Nephron (organoid): ENCODE results near the gene MARCHF4.

Source experiments
- H3K27ac Mint-ChIP-seq, 3 experiments: 2 replicates each; pipeline ENCODE4 v1.8.0; 2020; ENCODE audit warnings: mixed read lengths in 3 of 3, mild to moderate bottlenecking in 2 of 3, moderate library complexity in 1 of 3
- H3K27me3 Mint-ChIP-seq: 2 replicates; pipeline ENCODE4 v1.8.0; 2021; ENCODE audit warnings: low read depth, mild to moderate bottlenecking, moderate library complexity, mixed read lengths
- H3K36me3 Mint-ChIP-seq: 2 replicates; pipeline ENCODE4 v1.8.0; 2020; ENCODE audit warnings: low read depth, mixed read lengths
- H3K4me1 Mint-ChIP-seq: 2 replicates; pipeline ENCODE4 v1.8.0; 2020; ENCODE audit warnings: mixed read lengths
- H3K4me3 Mint-ChIP-seq, 3 experiments: 2 replicates each; pipeline ENCODE4 v1.8.0; 2020; ENCODE audit warnings: mild to moderate bottlenecking in 3 of 3, mixed read lengths in 3 of 3, moderate library complexity in 2 of 3
- H3K9me3 Mint-ChIP-seq: 2 replicates; pipeline ENCODE4 v1.8.0; 2020; ENCODE audit warnings: mixed read lengths
- CTCF ChIP-seq, 3 experiments: fragments of 200-600 bp; sonication (generic); IDR thresholded peaks; one replicate each; pipeline ENCODE4 v1.5.0; 2021; ENCODE audit warnings: antibody characterized with exemption in 3 of 3; ENCODE audit not compliant: unreplicated experiment in 3 of 3

Gene MARCHF4

GRCh38 chr2:216392945-216393840, 20.9 kb upstream of the MARCHF4 start:
- no peak for TF ChIP-seq CTCF (IDR thresholded peaks at IDR 0.05; ENCODE audit: unreplicated experiment in 3 of 3)
- H3K4me3 Mint-ChIP-seq, result no peak overlapping the region
- no peaks in the 10 kb centered on the region for H3K4me1 Mint-ChIP-seq
- H3K27me3 Mint-ChIP-seq, result no peaks in the 10 kb centered on the region
- no peaks in the 10 kb centered on the region for H3K9me3 Mint-ChIP-seq
- H3K27ac Mint-ChIP-seq, result no peak overlapping the region
- no peaks in the 10 kb centered on the region for H3K36me3 Mint-ChIP-seq

GRCh38 chr2:216392018-216392562, 19.8 kb upstream of the MARCHF4 start:
- Mint-ChIP-seq H3K9me3 (no peaks in the 10 kb centered on the region), H3K36me3 (no peaks in the 10 kb centered on the region), H3K27ac (no peak overlapping the region), H3K4me3 (no peak overlapping the region), H3K4me1 (no peaks in the 10 kb centered on the region), H3K27me3 (no peaks in the 10 kb centered on the region)
- no peak for TF ChIP-seq CTCF (IDR thresholded peaks at IDR 0.05; ENCODE audit: unreplicated experiment in 3 of 3)

- Mint-ChIP-seq H3K27ac (no peak overlapping the region), H3K36me3 (no peaks in the 10 kb centered on the region), H3K27me3 (peaks cover 4% of the 10 kb centered on the region), H3K4me1 (no peaks in the 10 kb centered on the region), H3K9me3 (no peaks in the 10 kb centered on the region), H3K4me3 (no peak overlapping the region)
- TF ChIP-seq CTCF (IDR thresholded peaks at IDR 0.05; ENCODE audit: unreplicated experiment in 3 of 3), result no peak
Observed at GRCh38 chr2:216391401-216391800, 19.1 kb upstream of the MARCHF4 start.

- no peak overlapping the region for H3K4me3 Mint-ChIP-seq
- no peaks in the 10 kb centered on the region for H3K9me3 Mint-ChIP-seq
- no peaks in the 10 kb centered on the region for H3K4me1 Mint-ChIP-seq
- TF ChIP-seq CTCF (IDR thresholded peaks at IDR 0.05; ENCODE audit: unreplicated experiment in 3 of 3), result no peak
- H3K36me3 Mint-ChIP-seq, result no peaks in the 10 kb centered on the region
- H3K27me3 Mint-ChIP-seq, result peaks cover 9% of the 10 kb centered on the region
- H3K27ac Mint-ChIP-seq, result no peak overlapping the region
Observed at GRCh38 chr2:216389570-216389969, 17.3 kb upstream of the MARCHF4 start.

- Mint-ChIP-seq H3K36me3 (no peaks in the 10 kb centered on the region), H3K4me1 (no peaks in the 10 kb centered on the region), H3K27ac (no peak overlapping the region), H3K27me3 (peaks cover 9% of the 10 kb centered on the region), H3K4me3 (no peak overlapping the region), H3K9me3 (no peaks in the 10 kb centered on the region)
- TF ChIP-seq CTCF (IDR thresholded peaks at IDR 0.05; ENCODE audit: unreplicated experiment in 3 of 3), result no peak
Observed at GRCh38 chr2:216388046-216388884, 16.0 kb upstream of the MARCHF4 start.
